GM12878 (cell line): ENCODE measurements around the gene PODN. TPM values are rescaled to one million over a fixed set of nuclear protein-coding genes. Genes with fewer than 3 reads are reported as not detected.

Experiments
- ATAC-seq: fragments of 200-7000 bp; cut with Tn5 transposase; 3 replicates; pipeline ENCODE4 v1.9.1; 2020; ENCODE audit warnings: mild to moderate bottlenecking, moderate library complexity
- BruUV-seq: library from RNA; stranded (reverse); fragments of 400-500 nt; replicated peaks from 2 replicates; lab custom pipeline; 2021; lab: Mats Ljungman, UMichigan
- CTCF ChIA-PET: fragments of 300-600 bp; sonication (Branson Sonifier 250); formaldehyde crosslinking; extraction: SDS; loops from one replicate; lab custom pipeline; 2021; ENCODE audit warnings: inconsistent platforms; lab: Yijun Ruan, JAX
- POLR2A ChIA-PET: fragments of 350-600 bp; formaldehyde crosslinking; extraction: SDS; loops from one replicate; lab custom pipeline; 2021; ENCODE audit warnings: inconsistent platforms; lab: Charles Lee
- RAD21 ChIA-PET: fragments of 300-600 bp; sonication (Branson Sonifier 250); formaldehyde crosslinking; loops from one replicate; lab custom pipeline; 2023; ENCODE audit warnings: antibody characterized with exemption; ENCODE audit not compliant: unreplicated experiment; lab: Charles Lee
- SMC1A ChIA-PET: fragments of 300-600 bp; sonication (Branson Sonifier 250); formaldehyde crosslinking; loops from one replicate; lab custom pipeline; 2023; ENCODE audit not compliant: unreplicated experiment, uncharacterized antibody; lab: Charles Lee
- DNase-seq: peaks from one replicate; pipeline ENCODE4 v3.0.0-alpha.2; 2011; ENCODE audit warnings: low read depth, low spot score
- FAIRE-seq: peaks from 3 replicates; lab custom pipeline; 2011; peaks lifted over from hg19 to GRCh38; lab: Jason Lieb, UNC
- H2AFZ ChIP-seq: 2 replicates; pipeline ENCODE4 v1.6.0; 2011; ENCODE audit warnings: low read depth, low read length, control low read depth; ENCODE audit not compliant: control insufficient read depth
- H3K27ac ChIP-seq: 2 replicates; pipeline ENCODE4 v1.5.1; 2011; ENCODE audit warnings: control low read depth; ENCODE audit not compliant: control insufficient read depth, insufficient read depth
- H3K27me3 ChIP-seq, 2 experiments: replicated peaks in 1 of 2; 2 replicates each; pipeline versions ENCODE4 v1.6.0 to v1.6.1; 2011; ENCODE audit warnings: low read length in 1 of 2; ENCODE audit not compliant: control insufficient read depth in 2 of 2, insufficient read depth in 2 of 2
- H3K36me3 ChIP-seq, 2 experiments: 2 replicates each; pipeline ENCODE4 v1.5.1; 2011; ENCODE audit warnings: low read length in 1 of 2; ENCODE audit not compliant: control insufficient read depth in 2 of 2, insufficient read depth in 2 of 2
- H3K4me1 ChIP-seq: 2 replicates; pipeline ENCODE4 v1.6.1; 2011; ENCODE audit warnings: mild to moderate bottlenecking, low read length, moderate library complexity, mixed read lengths; ENCODE audit not compliant: control insufficient read depth, insufficient read depth
- H3K4me2 ChIP-seq: 2 replicates; pipeline ENCODE4 v1.6.0; 2011; ENCODE audit warnings: control low read depth; ENCODE audit not compliant: control insufficient read depth, insufficient read depth
- H3K4me3 ChIP-seq: fragments of 200-600 bp; sonication (generic); 2 replicates; pipeline ENCODE4 v1.5.1; 2016
- H3K79me2 ChIP-seq: 2 replicates; pipeline ENCODE4 v1.6.0; 2011; ENCODE audit warnings: low read length; ENCODE audit not compliant: control insufficient read depth, insufficient read depth
- H3K9ac ChIP-seq: 2 replicates; pipeline ENCODE4 v1.8.0; 2011; ENCODE audit warnings: low read length, control low read depth, mixed read lengths; ENCODE audit not compliant: control insufficient read depth, insufficient read depth
- H3K9me3 ChIP-seq: replicated peaks from 3 replicates; pipeline ENCODE4 v1.5.1; 2011; ENCODE audit warnings: mild to moderate bottlenecking, low read length; ENCODE audit not compliant: control insufficient read depth, insufficient read depth
- H4K20me1 ChIP-seq: 2 replicates; pipeline ENCODE4 v1.6.0; 2011; ENCODE audit not compliant: control insufficient read depth, insufficient read depth
- EGR1 ChIP-seq, 2 experiments: IDR thresholded peaks; 1 replicate in 1 of 2; 2 replicates in 1 of 2; pipeline ENCODE4 v1.6.1; 2011 to 2012; ENCODE audit warnings: low read depth in 2 of 2, low read length in 2 of 2, borderline replicate concordance in 1 of 2, mild to moderate bottlenecking in 1 of 2, moderate library complexity in 1 of 2
- FOXM1 ChIP-seq: IDR thresholded peaks from 2 replicates; pipeline ENCODE4 v1.6.1; 2012; ENCODE audit warnings: low read depth, mild to moderate bottlenecking, inconsistent platforms, low read length, moderate library complexity
- HDAC6 ChIP-seq: fragments of 200-600 bp; sonication (generic); IDR thresholded peaks from one replicate; pipeline ENCODE4 v1.8.0; 2017; ENCODE audit warnings: antibody characterized with exemption; ENCODE audit not compliant: unreplicated experiment
- LARP7 ChIP-seq: fragments of 450-650 bp; IDR thresholded peaks from 2 replicates; pipeline ENCODE4 v1.6.1; 2017; ENCODE audit warnings: mild to moderate bottlenecking
- MTA3 ChIP-seq: IDR thresholded peaks from 2 replicates; pipeline ENCODE4 v1.6.1; 2012; ENCODE audit warnings: low read length, inconsistent platforms, borderline replicate concordance
- PAX8 ChIP-seq: fragments of 450-650 bp; IDR thresholded peaks from 2 replicates; pipeline ENCODE4 v1.6.1; 2017; ENCODE audit warnings: mild to moderate bottlenecking, moderate library complexity
- POLR2AphosphoS5 ChIP-seq: IDR thresholded peaks from 2 replicates; pipeline ENCODE4 v1.6.1; 2011; ENCODE audit warnings: mild to moderate bottlenecking, low read length, inconsistent platforms
- RAD21 ChIP-seq: IDR thresholded peaks from 2 replicates; pipeline ENCODE4 v1.6.1; 2011; ENCODE audit warnings: mild to moderate bottlenecking, low read depth, low read length, moderate library complexity; ENCODE audit not compliant: insufficient read depth
- SKIL ChIP-seq: fragments of 450-650 bp; IDR thresholded peaks from 2 replicates; pipeline ENCODE4 v1.6.1; 2017; ENCODE audit warnings: mild to moderate bottlenecking, low read depth, inconsistent platforms; ENCODE audit not compliant: poor library complexity, severe bottlenecking
- SMAD5 ChIP-seq: IDR thresholded peaks from 2 replicates; pipeline ENCODE4 v1.6.1; 2016; ENCODE audit warnings: antibody characterized with exemption, low read depth
- SP1 ChIP-seq: IDR thresholded peaks from one replicate; pipeline ENCODE4 v1.6.1; 2011; ENCODE audit warnings: low read depth, low read length
- STAT1 ChIP-seq: fragments of 450-650 bp; conservative IDR thresholded peaks from 2 replicates; pipeline ENCODE4 v1.6.1; 2014; ENCODE audit warnings: antibody characterized with exemption, mild to moderate bottlenecking
- SUPT20H ChIP-seq: IDR thresholded peaks from 2 replicates; pipeline ENCODE4 v1.6.1; 2011; ENCODE audit warnings: low read depth, mild to moderate bottlenecking, low read length, moderate library complexity, borderline replicate concordance; ENCODE audit not compliant: control insufficient read depth
- ZZZ3 ChIP-seq: IDR thresholded peaks from 2 replicates; pipeline ENCODE4 v1.6.1; 2011; ENCODE audit warnings: low read depth; ENCODE audit not compliant: control insufficient read depth, insufficient read length
- WGBS: methylation state at CpG from one replicate; pipeline ENCODE4 v1.1.6; 2016; ENCODE audit warnings: low lambda C conversion rate; ENCODE audit not compliant: insufficient replicate concordance, insufficient coverage; ENCODE audit errors: missing lambda C conversion rate; 5-methylcytosine and 5-hydroxymethylcytosine counted together
- in situ Hi-C: fragments of 300-500 bp; cut with MboI; formaldehyde crosslinking; loops from 9 replicates; pipeline ENCODE4 v1.14.3; 2018; ENCODE audit warnings: mixed read lengths
- intact Hi-C: fragments of 100-400 bp; cut with micrococcal nuclease; formaldehyde crosslinking; loops from one replicate; pipeline ENCODE4 v1.14.2; 2022; ENCODE audit not compliant: unreplicated experiment
- polyA plus RNA-seq, 11 experiments: library from polyadenylated mRNA; depleted of rRNA in 4 of 11; unstranded in 6 of 11; stranded (reverse) in 5 of 11; fragments of >200 nt; fragmentation: Nextera tagmentation in 4 of 11; fragmentation: Illumina TruSeq in 1 of 11; extraction: Ambion mirVana in 4 of 11; extraction: Trizol in 1 of 11; gene quantifications; 1 replicate in 1 of 11; 2 replicates in 10 of 11; pipeline versions ENCODE4 v1.2.1 to v1.2.3, GENCODE V29; 2011 to 2016; ENCODE audit warnings: inconsistent platforms in 2 of 11, missing spikeins in 2 of 11, low read depth in 1 of 11
- total RNA-seq, 4 experiments: library from RNA; depleted of rRNA in 3 of 4; stranded (reverse); fragments of >200 nt in 3 of 4; fragmentation: Illumina TruSeq in 1 of 4; extraction: Trizol in 1 of 4; gene quantifications; 2 replicates each; pipeline versions ENCODE4 v1.2.1 to v1.2.3, GENCODE V29; 2013 to 2021
- TF ChIP-seq, protein P1 (sequence below), 3 experiments: IDR thresholded peaks in 2 of 3; conservative IDR thresholded peaks in 1 of 3; 2 replicates each; pipeline ENCODE4 v1.5.1; 2011; ENCODE audit warnings: low read depth in 3 of 3, low read length in 3 of 3, mild to moderate bottlenecking in 3 of 3, control low read depth in 2 of 3, moderate library complexity in 2 of 3, inconsistent platforms in 1 of 3, mixed read lengths in 1 of 3; ENCODE audit not compliant: control insufficient read depth in 2 of 3, insufficient read depth in 1 of 3; ENCODE audit errors: extremely low read depth in 1 of 3
- TF ChIP-seq, protein P2 (sequence below): fragments of 450-650 bp; IDR thresholded peaks from 2 replicates; pipeline ENCODE4 v1.6.1; 2018; ENCODE audit warnings: mild to moderate bottlenecking, low read depth, moderate library complexity; ENCODE audit not compliant: partially characterized antibody

The PODN gene
- total and polyA plus RNA-seq, 10 of the 15 experiments (the other 5 are each of a cell fraction or from before 2014, with no cell fraction given) = 0.10 TPM; not detected in 9

GRCh38 chr1:53077599-53077965, 15.6 kb downstream of the PODN start:
- 0 out of 4 replicates have a peak, but pooled peaks cover 0 to under 1% of the 10 kb centered on the region in 2 experiments for H3K27me3 ChIP-seq
- in situ Hi-C loops = no loop called here
- H2AFZ ChIP-seq = no peak overlapping the region
- H4K20me1 ChIP-seq = no peaks in the 10 kb centered on the region
- no peak overlapping the region for H3K9ac ChIP-seq
- RAD21 ChIA-PET = no interaction called here
- no TSS peak for BruUV-seq
- WGBS = 47% methylated on average over 13 of the region's 13 CpGs
- H3K4me3 ChIP-seq = no peak overlapping the region
- intact Hi-C loops = no loop called here
- H3K4me2 ChIP-seq = no peak overlapping the region
- H3K79me2 ChIP-seq = no peaks in the 10 kb centered on the region
- SMC1A ChIA-PET = no interaction called here
- H3K4me1 ChIP-seq = no peaks in the 10 kb centered on the region
- H3K9me3 ChIP-seq = no peaks in the 10 kb centered on the region
- no peaks in the 10 kb centered on the region for H3K36me3 ChIP-seq
- no peak overlapping the region for H3K27ac ChIP-seq
- CTCF ChIA-PET = interaction anchor here (0.6 kb wide), 1 partner anchor 273 kb away, joined by 3 read pairs; no protein-coding TSS in a partner anchor
- ATAC-seq = no peak
- no peak for FAIRE-seq
- DNase-seq = no peak
- POLR2A ChIA-PET = no interaction called here
- TF ChIP-seq STAT1 (no peak), SMAD5 (no peak), EGR1 (IDR thresholded peaks at IDR 0.05; ENCODE audit: borderline replicate concordance in 1 of 2, low read depth in 2 of 2, low read length in 2 of 2) (no peak), FOXM1 (no peak), POLR2AphosphoS5 (no peak), PAX8 (no peak), SUPT20H (no peak), MTA3 (no peak), RAD21 (no peak), SKIL (no peak), HDAC6 (no peak), ZZZ3 (no peak), SP1 (no peak), LARP7 (no peak)
- TF ChIP-seq, protein P1, sequence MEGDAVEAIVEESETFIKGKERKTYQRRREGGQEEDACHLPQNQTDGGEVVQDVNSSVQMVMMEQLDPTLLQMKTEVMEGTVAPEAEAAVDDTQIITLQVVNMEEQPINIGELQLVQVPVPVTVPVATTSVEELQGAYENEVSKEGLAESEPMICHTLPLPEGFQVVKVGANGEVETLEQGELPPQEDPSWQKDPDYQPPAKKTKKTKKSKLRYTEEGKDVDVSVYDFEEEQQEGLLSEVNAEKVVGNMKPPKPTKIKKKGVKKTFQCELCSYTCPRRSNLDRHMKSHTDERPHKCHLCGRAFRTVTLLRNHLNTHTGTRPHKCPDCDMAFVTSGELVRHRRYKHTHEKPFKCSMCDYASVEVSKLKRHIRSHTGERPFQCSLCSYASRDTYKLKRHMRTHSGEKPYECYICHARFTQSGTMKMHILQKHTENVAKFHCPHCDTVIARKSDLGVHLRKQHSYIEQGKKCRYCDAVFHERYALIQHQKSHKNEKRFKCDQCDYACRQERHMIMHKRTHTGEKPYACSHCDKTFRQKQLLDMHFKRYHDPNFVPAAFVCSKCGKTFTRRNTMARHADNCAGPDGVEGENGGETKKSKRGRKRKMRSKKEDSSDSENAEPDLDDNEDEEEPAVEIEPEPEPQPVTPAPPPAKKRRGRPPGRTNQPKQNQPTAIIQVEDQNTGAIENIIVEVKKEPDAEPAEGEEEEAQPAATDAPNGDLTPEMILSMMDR (IDR thresholded peaks at IDR 0.05 in 2 of 3, conservative IDR thresholded peaks at IDR 0.05 in 1 of 3; ENCODE audit: control insufficient read depth in 2 of 3, extremely low read depth in 1 of 3, insufficient read depth in 1 of 3, low read depth in 3 of 3, low read length in 3 of 3) = no peak
- TF ChIP-seq, protein P2, sequence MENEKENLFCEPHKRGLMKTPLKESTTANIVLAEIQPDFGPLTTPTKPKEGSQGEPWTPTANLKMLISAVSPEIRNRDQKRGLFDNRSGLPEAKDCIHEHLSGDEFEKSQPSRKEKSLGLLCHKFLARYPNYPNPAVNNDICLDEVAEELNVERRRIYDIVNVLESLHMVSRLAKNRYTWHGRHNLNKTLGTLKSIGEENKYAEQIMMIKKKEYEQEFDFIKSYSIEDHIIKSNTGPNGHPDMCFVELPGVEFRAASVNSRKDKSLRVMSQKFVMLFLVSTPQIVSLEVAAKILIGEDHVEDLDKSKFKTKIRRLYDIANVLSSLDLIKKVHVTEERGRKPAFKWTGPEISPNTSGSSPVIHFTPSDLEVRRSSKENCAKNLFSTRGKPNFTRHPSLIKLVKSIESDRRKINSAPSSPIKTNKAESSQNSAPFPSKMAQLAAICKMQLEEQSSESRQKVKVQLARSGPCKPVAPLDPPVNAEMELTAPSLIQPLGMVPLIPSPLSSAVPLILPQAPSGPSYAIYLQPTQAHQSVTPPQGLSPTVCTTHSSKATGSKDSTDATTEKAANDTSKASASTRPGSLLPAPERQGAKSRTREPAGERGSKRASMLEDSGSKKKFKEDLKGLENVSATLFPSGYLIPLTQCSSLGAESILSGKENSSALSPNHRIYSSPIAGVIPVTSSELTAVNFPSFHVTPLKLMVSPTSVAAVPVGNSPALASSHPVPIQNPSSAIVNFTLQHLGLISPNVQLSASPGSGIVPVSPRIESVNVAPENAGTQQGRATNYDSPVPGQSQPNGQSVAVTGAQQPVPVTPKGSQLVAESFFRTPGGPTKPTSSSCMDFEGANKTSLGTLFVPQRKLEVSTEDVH = no peak
